ENCODE results near the gene LSG1.

Gene LSG1

GRCh38 chr3:194671900-194672808, at the start of gene LSG1:
LSG1 (minus strand) TSS chr3:194672191; CDS start chr3:194672162, 29 bp downstream.
- H3K4me3 Mint-ChIP-seq, result peak within 1 kb of the TSS; percentile 99
- H3K36me3 Mint-ChIP-seq (ENCODE audit: low read depth), result peaks cover 15% of the 10 kb centered on the region
- H3K27me3 Mint-ChIP-seq (ENCODE audit: low read depth), result no peaks in the 10 kb centered on the region
- H3K9me3 Mint-ChIP-seq, result no peaks in the 10 kb centered on the region
- peaks cover 27% of the 10 kb centered on the region for H3K4me1 Mint-ChIP-seq (ENCODE audit: low read depth)
- H3K27ac Mint-ChIP-seq, result peak within 1 kb of the TSS; percentile 96

- Mint-ChIP-seq H3K27ac (no peak overlapping the region), H3K9me3 (no peaks in the 10 kb centered on the region), H3K27me3 (ENCODE audit: low read depth) (peaks cover 3% of the 10 kb centered on the region)
Measured at GRCh38 chr3:194720048-194720447, 48.1 kb upstream of the LSG1 start.

GRCh38 chr3:194718079-194718478, 46.1 kb upstream of the LSG1 start:
- Mint-ChIP-seq H3K9me3 (no peaks in the 10 kb centered on the region), H3K27me3 (ENCODE audit: low read depth) (peaks cover 3% of the 10 kb centered on the region), H3K4me3 (no peak overlapping the region), H3K27ac (no peak overlapping the region), H3K4me1 (ENCODE audit: low read depth) (peaks cover 1% of the 10 kb centered on the region), H3K36me3 (ENCODE audit: low read depth) (no peaks in the 10 kb centered on the region)

More at GRCh38 chr3:194720048-194720447, 48.1 kb upstream of the LSG1 start:
- Mint-ChIP-seq H3K4me3 (no peak overlapping the region), H3K4me1 (ENCODE audit: low read depth) (peaks cover 1% of the 10 kb centered on the region), H3K36me3 (ENCODE audit: low read depth) (no peaks in the 10 kb centered on the region)

- H3K9me3 Mint-ChIP-seq, result no peaks in the 10 kb centered on the region
- no peaks in the 10 kb centered on the region for H3K36me3 Mint-ChIP-seq (ENCODE audit: low read depth)
- H3K4me1 Mint-ChIP-seq (ENCODE audit: low read depth), result peaks cover 1% of the 10 kb centered on the region
- peaks cover 1% of the 10 kb centered on the region for H3K27me3 Mint-ChIP-seq (ENCODE audit: low read depth)
- no peak overlapping the region for H3K27ac Mint-ChIP-seq
- H3K4me3 Mint-ChIP-seq, result no peak overlapping the region
Measured at GRCh38 chr3:194715022-194715800, 43.2 kb upstream of the LSG1 start.

- Mint-ChIP-seq H3K27ac (no peak overlapping the region), H3K36me3 (ENCODE audit: low read depth) (no peaks in the 10 kb centered on the region), H3K27me3 (ENCODE audit: low read depth) (no peaks in the 10 kb centered on the region), H3K4me1 (ENCODE audit: low read depth) (peaks cover 1% of the 10 kb centered on the region), H3K4me3 (no peak overlapping the region), H3K9me3 (no peaks in the 10 kb centered on the region)
Measured at GRCh38 chr3:194714564-194714963, 42.6 kb upstream of the LSG1 start.

GRCh38 chr3:194714137-194714455, 42.1 kb upstream of the LSG1 start:
- Mint-ChIP-seq H3K4me3 (no peak overlapping the region), H3K27ac (no peak overlapping the region), H3K36me3 (ENCODE audit: low read depth) (no peaks in the 10 kb centered on the region), H3K27me3 (ENCODE audit: low read depth) (no peaks in the 10 kb centered on the region), H3K9me3 (no peaks in the 10 kb centered on the region), H3K4me1 (ENCODE audit: low read depth) (peaks cover 1% of the 10 kb centered on the region)

- Mint-ChIP-seq H3K36me3 (ENCODE audit: low read depth) (no peaks in the 10 kb centered on the region), H3K4me3 (no peak overlapping the region), H3K27ac (no peak overlapping the region), H3K9me3 (no peaks in the 10 kb centered on the region), H3K27me3 (ENCODE audit: low read depth) (no peaks in the 10 kb centered on the region), H3K4me1 (ENCODE audit: low read depth) (peaks cover 1% of the 10 kb centered on the region)
Measured at GRCh38 chr3:194713299-194714136, 41.5 kb upstream of the LSG1 start.

GRCh38 chr3:194711913-194712312, 39.9 kb upstream of the LSG1 start:
- Mint-ChIP-seq H3K9me3 (peaks cover 4% of the 10 kb centered on the region), H3K4me1 (ENCODE audit: low read depth) (peaks cover 1% of the 10 kb centered on the region), H3K27ac (no peak overlapping the region), H3K36me3 (ENCODE audit: low read depth) (no peaks in the 10 kb centered on the region), H3K27me3 (ENCODE audit: low read depth) (no peaks in the 10 kb centered on the region), H3K4me3 (no peak overlapping the region)

- H3K36me3 Mint-ChIP-seq (ENCODE audit: low read depth), result no peaks in the 10 kb centered on the region
Measured at GRCh38 chr3:194711286-194711685, 39.3 kb upstream of the LSG1 start.

GRCh38 chr3:194707147-194707540, 35.2 kb upstream of the LSG1 start:
- no peaks in the 10 kb centered on the region for H3K4me1 Mint-ChIP-seq (ENCODE audit: low read depth)
- no peak overlapping the region for H3K27ac Mint-ChIP-seq
- H3K4me3 Mint-ChIP-seq, result no peak overlapping the region
- H3K9me3 Mint-ChIP-seq, result peaks cover 4% of the 10 kb centered on the region
- H3K27me3 Mint-ChIP-seq (ENCODE audit: low read depth), result no peaks in the 10 kb centered on the region
- no peaks in the 10 kb centered on the region for H3K36me3 Mint-ChIP-seq (ENCODE audit: low read depth)

More at GRCh38 chr3:194711286-194711685, 39.3 kb upstream of the LSG1 start:
- Mint-ChIP-seq H3K4me3 (no peak overlapping the region), H3K27me3 (ENCODE audit: low read depth) (no peaks in the 10 kb centered on the region), H3K4me1 (ENCODE audit: low read depth) (peaks cover 1% of the 10 kb centered on the region), H3K9me3 (peaks cover 4% of the 10 kb centered on the region), H3K27ac (no peak overlapping the region)

- Mint-ChIP-seq H3K4me1 (ENCODE audit: low read depth) (no peaks in the 10 kb centered on the region), H3K9me3 (peaks cover 4% of the 10 kb centered on the region), H3K27me3 (ENCODE audit: low read depth) (no peaks in the 10 kb centered on the region), H3K4me3 (no peak overlapping the region), H3K27ac (no peak overlapping the region), H3K36me3 (ENCODE audit: low read depth) (no peaks in the 10 kb centered on the region)
Measured at GRCh38 chr3:194705761-194706160, 33.8 kb upstream of the LSG1 start.

GRCh38 chr3:194705227-194705626, 33.2 kb upstream of the LSG1 start:
- Mint-ChIP-seq H3K27me3 (ENCODE audit: low read depth) (no peaks in the 10 kb centered on the region), H3K9me3 (peaks cover 4% of the 10 kb centered on the region), H3K27ac (no peak overlapping the region), H3K4me1 (ENCODE audit: low read depth) (no peaks in the 10 kb centered on the region), H3K36me3 (ENCODE audit: low read depth) (no peaks in the 10 kb centered on the region), H3K4me3 (no peak overlapping the region)

GRCh38 chr3:194702545-194702944, 30.6 kb upstream of the LSG1 start:
- H3K27ac Mint-ChIP-seq, result no peak overlapping the region
- H3K4me3 Mint-ChIP-seq, result no peak overlapping the region
- H3K27me3 Mint-ChIP-seq (ENCODE audit: low read depth), result peaks cover 4% of the 10 kb centered on the region

GRCh38 chr3:194696702-194697101, 24.7 kb upstream of the LSG1 start:
- H3K9me3 Mint-ChIP-seq, result peaks cover 3% of the 10 kb centered on the region
- no peaks in the 10 kb centered on the region for H3K36me3 Mint-ChIP-seq (ENCODE audit: low read depth)
- peaks cover 19% of the 10 kb centered on the region for H3K27me3 Mint-ChIP-seq (ENCODE audit: low read depth)
- H3K4me1 Mint-ChIP-seq (ENCODE audit: low read depth), result no peaks in the 10 kb centered on the region
- H3K4me3 Mint-ChIP-seq, result no peak overlapping the region
- H3K27ac Mint-ChIP-seq, result no peak overlapping the region

More at GRCh38 chr3:194702545-194702944, 30.6 kb upstream of the LSG1 start:
- Mint-ChIP-seq H3K4me1 (ENCODE audit: low read depth) (no peaks in the 10 kb centered on the region), H3K9me3 (peaks cover 3% of the 10 kb centered on the region), H3K36me3 (ENCODE audit: low read depth) (no peaks in the 10 kb centered on the region)
